ENCODE measurements around the gene TSHZ2. TPM values are rescaled to one million over a fixed set of nuclear protein-coding genes. Genes with fewer than 3 reads are reported as not detected.
A peak's percentile ranks its signal among the peaks of the same experiment; 100 is the strongest.

Gene TSHZ2
- total RNA-seq, 1 experiment from 2014 or later = 0.07 TPM

GRCh38 chr20:53281557-53282117 is 309.5 kb downstream of the TSHZ2 start:
- no CpG with 5 or more reads among the region's 2 CpGs for WGBS (ENCODE audit: extremely low coverage, insufficient read length, low lambda C conversion rate)

More at GRCh38 chr20:53281557-53282117, 309.5 kb downstream of the TSHZ2 start:
- peak; percentile 33 for DNase-seq
- Mint-ChIP-seq H3K9me3 (peaks cover 0 to 4% of the 10 kb centered on the region in 2 experiments; a peak in 1 of 5 replicates), H3K27ac (0 out of 7 replicates have a peak overlapping the region, but pooled peaks of 2 of the 3 experiments have one; percentile 57 to 76), H3K27me3 (ENCODE audit: low read depth) (peaks cover 8% of the 10 kb centered on the region), H3K36me3 (ENCODE audit: insufficient read depth in 1 of 3, low read depth in 3 of 3) (no peaks in the 10 kb centered on the region; a peak in 1 of 7 replicates), H3K4me1 (peaks cover 46 to 47% of the 10 kb centered on the region in 2 experiments), H3K4me3 (no peak overlapping the region)
- Histone ChIP-seq H4K20me1 (ENCODE audit: control insufficient read depth, insufficient read depth, insufficient read length) (no peaks in the 10 kb centered on the region), H3K56ac (ENCODE audit: insufficient read length, low read depth, low read length) (no peak overlapping the region), H3K9me3 (ENCODE audit: control insufficient read depth, low read depth, low read length) (no peaks in the 10 kb centered on the region), H3K4me2 (ENCODE audit: insufficient read depth, insufficient read length, low read length) (peak overlapping the region; percentile 17), H3K18ac (ENCODE audit: insufficient read length, low read depth, low read length) (no peak overlapping the region), H2BK20ac (ENCODE audit: low read depth, low read length, poor library complexity, severe bottlenecking) (no peak overlapping the region), H3K9ac (ENCODE audit: extremely low read depth, insufficient read length, low read length) (no peak overlapping the region), H3K4me1 (ENCODE audit: insufficient read depth, low read length) (peaks cover 15% of the 10 kb centered on the region), H3K4ac (ENCODE audit: low read depth, low read length) (no peak overlapping the region), H3K14ac (ENCODE audit: insufficient read depth, low read length) (no peak overlapping the region), H2BK12ac (ENCODE audit: insufficient read length, low read depth, low read length) (no peak overlapping the region), H2AK5ac (ENCODE audit: insufficient read length, low read length) (no peak overlapping the region), H3K27ac (ENCODE audit: insufficient read length, low read depth, low read length) (no peak overlapping the region), H4K5ac (ENCODE audit: insufficient read length, low read depth, low read length) (no peak overlapping the region), H3K79me1 (ENCODE audit: insufficient read depth, low read depth, low read length, poor library complexity, severe bottlenecking) (no peaks in the 10 kb centered on the region), H2AFZ (ENCODE audit: low read length) (no peak overlapping the region), H3T11ph (ENCODE audit: low read length) (no peak overlapping the region), H2BK120ac (ENCODE audit: low read depth, low read length, poor library complexity, severe bottlenecking) (no peak overlapping the region), H4K8ac (replicated peaks; ENCODE audit: insufficient read length, low read depth, low read length) (no peak overlapping the region), H3K23ac (ENCODE audit: insufficient read length, low read depth, low read length) (no peak overlapping the region), H4K91ac (ENCODE audit: insufficient read length, low read depth, low read length) (no peak overlapping the region), H3K27me3 (ENCODE audit: insufficient read depth, low read length) (no peaks in the 10 kb centered on the region), H2BK5ac (ENCODE audit: insufficient read length, low read length) (no peak overlapping the region), H3K79me2 (ENCODE audit: insufficient read depth, low read length) (no peaks in the 10 kb centered on the region), H2BK15ac (ENCODE audit: low read depth, low read length) (no peak overlapping the region), H3K23me2 (ENCODE audit: insufficient read length, low read depth, low read length, poor library complexity, severe bottlenecking) (peaks cover 3% of the 10 kb centered on the region)
- TF ChIP-seq CTCF (conservative IDR thresholded peaks at IDR 0.05) = no peak

Measured in H9 (cell line).